NCI-H2107 treated with DMSO at 0.1 percent for 48 hours (cell line): ENCODE results near the gene MORN1.

Experiments used
- DNase-seq: peaks from one replicate; lab custom pipeline; 2025; ENCODE audit not compliant: unreplicated experiment; lab: John Stamatoyannopoulos, UW

Gene MORN1

GRCh38 chr1:2375923-2376260 is 15.5 kb downstream of the MORN1 start:
- no peak for DNase-seq

- DNase-seq: no peak
Measured at GRCh38 chr1:2375246-2375922, 16.0 kb downstream of the MORN1 start.

- no peak for DNase-seq
Measured at GRCh38 chr1:2374252-2375155, 16.9 kb downstream of the MORN1 start.

GRCh38 chr1:2373551-2374251 is 17.7 kb downstream of the MORN1 start:
- DNase-seq: no peak

GRCh38 chr1:2372551-2373490 is 18.5 kb downstream of the MORN1 start:
- DNase-seq: no peak

- no peak for DNase-seq
Measured at GRCh38 chr1:2368053-2368744, 23.2 kb downstream of the MORN1 start.

GRCh38 chr1:2363847-2364513 is 27.4 kb downstream of the MORN1 start:
- no peak for DNase-seq

- DNase-seq: no peak
Measured at GRCh38 chr1:2360588-2361364, 30.6 kb downstream of the MORN1 start.

- DNase-seq: no peak
Measured at GRCh38 chr1:2358651-2359640, 32.4 kb downstream of the MORN1 start.

GRCh38 chr1:2358072-2358471 is 33.3 kb downstream of the MORN1 start:
- no peak for DNase-seq

GRCh38 chr1:2356911-2357845 is 34.2 kb downstream of the MORN1 start:
- no peak for DNase-seq

- DNase-seq: no peak
Measured at GRCh38 chr1:2356401-2356800, 35.0 kb downstream of the MORN1 start.

- no peak for DNase-seq
Measured at GRCh38 chr1:2355373-2356261, 35.7 kb downstream of the MORN1 start.

- no peak for DNase-seq
Measured at GRCh38 chr1:2354511-2355372, 36.6 kb downstream of the MORN1 start.
